GM21619 (cell line): Measurements from ENCODE around the gene C1orf159.

Experiments used
- ATAC-seq: cut with Tn5 transposase; IDR thresholded peaks from one replicate; pipeline ENCODE4 v1.9.1; 2021; ENCODE audit not compliant: unreplicated experiment

C1orf159 gene

DNA sequence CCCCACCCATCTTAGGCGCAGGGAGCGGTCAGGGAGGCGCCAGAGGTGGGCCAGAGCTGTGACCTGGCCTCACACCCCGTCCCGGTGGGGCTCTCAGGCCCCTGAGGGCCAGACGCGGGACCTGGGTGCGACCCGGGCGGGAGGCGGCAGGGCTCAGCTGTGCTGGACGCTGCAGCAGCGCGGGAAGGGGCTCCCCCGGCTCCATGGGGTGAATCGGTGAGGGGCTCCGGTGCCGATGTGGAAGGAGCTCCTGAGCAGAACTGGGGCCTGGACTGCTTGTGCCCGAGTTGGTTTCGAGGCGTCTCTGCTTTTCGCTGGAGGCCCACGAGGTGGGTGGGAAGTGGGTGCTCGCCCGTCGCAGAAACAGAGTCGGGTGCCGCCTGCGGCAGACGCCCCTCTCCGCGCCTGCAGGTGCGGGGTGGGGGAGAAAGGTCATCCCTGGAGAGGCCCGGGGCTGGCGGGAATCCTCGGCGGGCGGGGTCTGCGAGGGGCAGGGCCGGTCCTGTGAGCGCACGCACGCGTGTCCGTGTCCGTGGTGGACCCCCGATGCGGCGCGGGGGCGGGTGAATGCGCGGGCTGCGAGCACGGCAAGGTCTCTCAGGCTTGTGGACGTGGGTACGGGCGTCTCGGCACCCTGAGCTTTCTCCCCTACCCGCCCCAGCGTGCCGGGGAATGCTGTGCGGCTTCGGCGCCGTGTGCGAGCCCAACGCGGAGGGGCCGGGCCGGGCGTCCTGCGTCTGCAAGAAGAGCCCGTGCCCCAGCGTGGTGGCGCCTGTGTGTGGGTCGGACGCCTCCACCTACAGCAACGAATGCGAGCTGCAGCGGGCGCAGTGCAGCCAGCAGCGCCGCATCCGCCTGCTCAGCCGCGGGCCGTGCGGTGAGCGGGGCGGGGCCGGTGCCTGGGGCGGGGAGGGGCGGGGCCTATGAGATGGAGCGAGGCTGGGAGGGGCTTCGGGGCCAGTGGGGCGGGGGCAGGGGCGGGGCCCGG lies 75.6 kb downstream of the C1orf159 start:
- ATAC-seq, result no peak

DNA sequence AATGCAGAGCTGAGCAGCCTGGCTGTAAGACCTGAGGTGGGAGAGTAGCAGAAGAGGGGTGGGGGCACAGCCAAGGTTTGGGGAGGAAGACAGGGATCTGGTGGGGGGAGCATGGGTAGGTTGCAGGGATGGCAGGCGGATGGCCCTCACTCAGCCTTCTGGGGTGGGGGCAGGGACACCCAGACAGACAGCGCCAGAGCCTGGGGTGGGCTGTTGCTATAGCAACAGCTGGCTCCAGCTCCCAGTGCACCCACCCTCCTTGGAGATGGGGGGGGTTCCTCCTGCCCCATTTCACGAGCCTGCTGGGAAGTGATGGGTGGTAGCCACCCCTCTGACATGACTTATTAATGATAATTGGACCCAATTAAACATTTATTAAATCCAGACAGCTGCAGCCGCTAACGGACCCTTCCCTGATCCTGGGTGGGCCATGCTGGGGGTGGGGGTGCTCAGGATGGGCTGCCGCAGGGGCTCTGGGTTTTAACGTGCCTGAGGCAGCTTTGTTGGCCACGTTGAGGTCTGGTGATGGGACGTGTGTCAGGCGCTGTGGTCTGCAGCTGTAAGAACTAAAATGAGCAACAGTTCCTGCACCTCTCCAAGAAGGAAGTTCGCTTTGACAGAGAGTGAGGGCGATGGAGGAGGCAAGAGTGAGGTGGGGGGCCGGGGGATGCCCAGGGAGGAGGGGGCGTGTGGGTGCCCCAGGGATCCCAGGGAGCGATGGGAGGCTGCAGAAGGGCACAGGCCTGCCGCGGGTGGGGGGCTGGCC lies 76.6 kb downstream of the C1orf159 start:
- no peak for ATAC-seq

- ATAC-seq, result peak; percentile 50
These were observed 77.2 kb downstream of the C1orf159 start for GRCh38 chr1:1038694-1039093.

GRCh38 chr1:1037366-1038327 lies 78.2 kb downstream of the C1orf159 start:
- ATAC-seq, result no peak

- ATAC-seq, result no peak
These were observed 80.5 kb downstream of the C1orf159 start for GRCh38 chr1:1035291-1035943.

DNA sequence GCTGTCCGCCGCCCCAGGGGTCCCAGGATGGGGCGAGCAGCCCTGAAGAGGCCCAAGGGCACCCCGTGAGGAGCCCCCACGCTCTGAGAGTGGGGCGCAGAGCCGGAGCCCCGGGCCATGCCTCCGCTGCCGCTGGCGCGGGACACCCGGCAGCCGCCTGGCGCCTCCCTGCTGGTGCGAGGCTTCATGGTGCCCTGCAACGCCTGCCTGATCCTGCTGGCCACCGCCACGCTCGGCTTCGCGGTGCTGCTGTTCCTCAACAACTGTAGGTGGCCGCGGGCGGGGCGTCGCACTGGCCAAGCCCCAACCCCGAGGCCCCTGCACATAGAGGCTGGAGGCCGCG lies 81.5 kb downstream of the C1orf159 start:
- ATAC-seq, result no peak

GRCh38 chr1:1033731-1034438 lies 82.0 kb downstream of the C1orf159 start:
- no peak for ATAC-seq

- ATAC-seq, result peak; percentile 79
These were observed 82.8 kb downstream of the C1orf159 start for GRCh38 chr1:1033009-1033587.

- ATAC-seq, result no peak
These were observed 83.5 kb downstream of the C1orf159 start for GRCh38 chr1:1032424-1032823.
